HG02798 (cell line): ENCODE measurements around the gene CCNYL1.
"Not testable (repeated sequence)": the region's sequence is repeated elsewhere in the genome, so short reads cannot be mapped to it uniquely, and the experiment has no call there.

Experiments used
- ATAC-seq: cut with Tn5 transposase; IDR thresholded peaks from one replicate; pipeline ENCODE4 v1.9.1; 2021; ENCODE audit warnings: mild to moderate bottlenecking; ENCODE audit not compliant: unreplicated experiment, poor library complexity

The CCNYL1 gene

GRCh38 chr2:207733597-207734240 lies 22.3 kb downstream of the CCNYL1 start:
- no peak for ATAC-seq

DNA sequence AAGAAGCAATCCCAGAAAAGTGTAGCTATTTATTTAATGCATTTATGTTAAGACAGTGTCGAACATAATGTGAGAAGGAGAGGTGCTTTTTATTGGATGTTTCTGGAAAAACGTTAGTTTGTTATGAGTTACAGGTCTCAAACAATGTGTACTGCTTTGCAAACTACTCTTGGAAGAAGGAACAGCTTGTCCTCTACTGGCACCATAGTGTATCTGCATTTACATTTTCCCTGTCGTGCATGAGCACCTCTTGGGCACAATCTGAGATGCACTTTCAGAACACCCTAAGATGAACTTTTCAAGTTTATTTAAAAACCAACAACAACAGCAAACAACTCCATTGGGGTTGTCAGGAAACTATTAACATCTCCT lies 22.8 kb downstream of the CCNYL1 start:
- ATAC-seq, result no peak

- no peak for ATAC-seq
Observed at GRCh38 chr2:207734636-207735512, 23.4 kb downstream of the CCNYL1 start.

GRCh38 chr2:207735513-207735859 lies 24.0 kb downstream of the CCNYL1 start:
- not testable (repeated sequence) for ATAC-seq

DNA sequence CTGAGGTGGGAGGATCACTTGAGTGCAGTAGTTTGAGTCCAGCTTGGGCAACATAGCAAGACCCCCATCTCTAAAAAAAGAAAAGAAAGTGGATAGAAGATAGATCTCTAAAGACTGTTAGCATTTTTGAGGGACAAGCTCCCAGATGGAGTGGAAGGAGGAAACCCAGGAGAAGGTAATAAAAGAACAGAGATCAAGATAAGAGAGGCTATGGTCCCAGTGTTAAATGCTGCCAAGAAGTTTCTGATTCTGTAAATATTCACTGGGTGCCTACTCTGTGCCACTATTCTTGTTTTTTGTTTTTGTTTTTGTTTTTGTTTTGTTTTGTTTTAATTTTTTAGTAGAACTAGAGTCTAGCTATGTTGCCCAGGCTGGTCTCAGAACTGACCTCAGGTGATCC lies 32.1 kb downstream of the CCNYL1 start:
- ATAC-seq, result no peak

- ATAC-seq, result no peak
Observed at GRCh38 chr2:207744050-207744449, 32.6 kb downstream of the CCNYL1 start.

- ATAC-seq, result no peak
Observed at GRCh38 chr2:207744451-207744850, 33.0 kb downstream of the CCNYL1 start.

- peak; percentile 86 for ATAC-seq
Observed at GRCh38 chr2:207746131-207746530, 34.7 kb downstream of the CCNYL1 start.

DNA sequence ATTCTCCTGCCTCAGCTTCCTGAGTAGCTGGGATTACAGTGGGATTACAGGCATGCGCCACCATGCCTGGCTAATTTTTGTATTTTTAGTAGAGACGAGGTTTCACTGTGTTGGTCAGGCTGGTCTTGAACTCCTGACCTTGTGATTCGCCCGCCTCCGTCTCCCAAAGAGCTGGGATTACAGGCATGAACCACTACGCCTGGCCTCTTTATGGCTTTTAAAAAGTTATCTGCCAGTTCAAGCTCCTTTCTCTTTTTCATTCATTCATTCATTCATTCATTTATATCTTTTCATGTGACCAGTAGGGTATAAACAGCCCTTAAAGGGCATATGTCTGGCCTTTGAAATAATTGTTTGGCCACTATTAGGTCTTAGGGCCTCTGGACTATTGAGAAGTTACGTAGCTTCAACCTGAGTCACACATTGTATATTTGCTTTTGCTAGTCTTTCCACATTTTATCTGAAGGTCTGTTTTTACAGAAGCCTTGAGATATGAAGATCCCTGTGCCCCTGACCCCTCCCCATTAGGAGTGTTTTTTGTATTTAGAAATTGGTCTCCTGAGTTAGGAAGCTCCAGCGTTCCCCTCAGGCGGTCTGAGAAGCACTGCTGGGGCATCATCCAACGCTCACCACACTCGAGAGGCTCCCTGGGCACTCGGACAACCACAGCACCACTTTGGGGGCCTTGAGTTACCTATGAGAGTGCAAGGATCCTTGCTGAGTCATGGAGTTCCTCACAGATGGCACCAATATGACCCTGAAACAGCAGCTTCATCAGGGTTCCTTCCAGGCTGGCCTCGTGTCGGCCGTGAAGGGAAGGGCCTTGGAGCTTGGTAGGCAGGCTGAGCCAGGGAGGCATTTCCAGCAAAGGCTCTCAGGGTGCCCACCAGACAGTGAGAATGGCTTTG lies 36.5 kb downstream of the CCNYL1 start:
- no peak for ATAC-seq

GRCh38 chr2:207748993-207749392 lies 37.6 kb downstream of the CCNYL1 start:
- ATAC-seq, result no peak

GRCh38 chr2:207749873-207750272 lies 38.4 kb downstream of the CCNYL1 start:
- ATAC-seq, result no peak

DNA sequence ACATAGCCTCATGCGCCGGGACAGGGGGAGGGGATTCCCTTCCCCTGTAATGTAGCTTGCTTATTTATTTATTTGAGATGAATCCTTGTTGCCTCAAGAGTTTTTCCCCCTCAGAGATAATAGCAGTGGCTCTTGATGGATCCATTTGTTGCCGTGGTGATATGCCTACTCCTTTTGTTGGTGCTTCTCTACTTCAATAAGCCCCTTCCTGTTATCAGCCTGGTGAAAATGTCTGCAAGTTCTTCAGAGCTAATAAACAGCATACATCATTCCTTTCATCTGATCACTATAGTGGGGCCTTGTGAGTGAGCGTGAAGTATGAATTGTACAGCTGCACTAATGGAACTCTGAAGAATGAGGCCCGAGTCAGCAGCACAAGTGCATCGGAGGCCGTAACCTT lies 38.9 kb downstream of the CCNYL1 start:
- ATAC-seq, result no peak

- ATAC-seq, result no peak
Observed at GRCh38 chr2:207750876-207751275, 39.4 kb downstream of the CCNYL1 start.

- ATAC-seq, result not testable (repeated sequence)
Observed at GRCh38 chr2:207753688-207754087, 42.2 kb downstream of the CCNYL1 start.

GRCh38 chr2:207754498-207755383 lies 43.3 kb downstream of the CCNYL1 start:
- ATAC-seq, result no peak

DNA sequence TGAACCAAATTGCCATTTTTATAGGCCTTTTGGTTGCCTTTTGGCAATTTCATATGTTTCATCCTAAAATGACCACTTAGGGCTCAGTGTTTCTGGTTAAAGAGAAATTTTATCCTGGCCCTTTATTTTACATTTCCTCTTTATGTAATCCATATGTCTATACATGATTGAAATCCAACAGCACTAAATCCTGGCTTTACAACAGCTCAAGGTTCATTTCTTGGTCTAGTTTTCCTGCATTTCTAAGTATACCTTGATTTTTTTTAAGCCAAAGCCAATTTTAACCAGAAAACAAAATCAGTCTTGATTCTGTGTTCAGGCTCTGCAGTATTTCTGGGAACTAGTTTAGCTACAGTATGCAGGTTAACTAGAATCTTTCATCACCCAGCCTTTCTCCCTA lies 46.6 kb downstream of the CCNYL1 start:
- ATAC-seq, result no peak

DNA sequence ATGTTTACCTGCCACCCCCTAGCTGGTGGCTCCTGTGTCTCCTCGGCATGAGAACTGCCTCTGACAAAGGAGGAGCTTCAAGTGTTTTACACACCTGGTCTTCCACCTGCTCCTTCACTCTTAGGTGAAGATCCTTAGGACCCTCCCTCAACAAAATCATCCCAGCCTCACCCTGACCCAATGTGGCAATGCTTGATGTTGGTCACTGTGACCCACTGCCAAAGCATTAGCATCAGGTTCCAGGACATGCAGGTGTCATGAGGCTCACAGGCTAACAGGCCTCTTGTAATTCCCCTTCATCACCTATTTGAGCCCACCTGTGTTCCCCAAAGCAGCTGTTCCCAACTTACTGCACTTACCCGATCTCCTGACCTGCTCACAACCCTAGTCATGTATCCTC lies 48.5 kb downstream of the CCNYL1 start:
- ATAC-seq, result no peak

- no peak for ATAC-seq
Observed at GRCh38 chr2:207760453-207760852, 49.0 kb downstream of the CCNYL1 start.

- ATAC-seq, result not testable (repeated sequence)
Observed at GRCh38 chr2:207761426-207761825, 50.0 kb downstream of the CCNYL1 start.

GRCh38 chr2:207762146-207762545 lies 50.7 kb downstream of the CCNYL1 start:
- no peak for ATAC-seq
